HepG2 (cell line): ENCODE measurements around the gene TRERF1. TPM values are rescaled to one million over a fixed set of nuclear protein-coding genes. Genes with fewer than 3 reads are reported as not detected.

Experiments used
- CBX2 ChIP-seq, 2 experiments: fragments of 200-600 bp in 1 of 2; sonication (generic); formaldehyde crosslinking in 1 of 2; IDR thresholded peaks; 2 replicates each; pipeline versions ENCODE4 v1.7.0 to v1.8.1; 2018 to 2022; ENCODE audit warnings: low read depth in 2 of 2, low read length in 1 of 2, mild to moderate bottlenecking in 1 of 2, missing genetic modification reagents in 1 of 2
- CENPT ChIP-seq: sonication (generic); formaldehyde crosslinking; IDR thresholded peaks from 2 replicates; pipeline ENCODE4 v1.8.0; 2022; ENCODE audit warnings: low read depth, mild to moderate bottlenecking, moderate library complexity, missing genetic modification reagents
- FOXJ3 ChIP-seq: sonication (generic); formaldehyde crosslinking; IDR thresholded peaks from 2 replicates; pipeline ENCODE4 v1.4.0; 2020; ENCODE audit warnings: missing genetic modification reagents, mild to moderate bottlenecking, borderline replicate concordance
- GATAD1 ChIP-seq: IDR thresholded peaks from 2 replicates; pipeline ENCODE4 v1.6.1; 2016; ENCODE audit warnings: missing genetic modification reagents, missing compliant biosample characterization
- HDAC1 ChIP-seq: sonication (generic); formaldehyde crosslinking; IDR thresholded peaks from 2 replicates; pipeline ENCODE4 v1.5.1; 2020; ENCODE audit warnings: mild to moderate bottlenecking, missing genetic modification reagents
- KDM6A ChIP-seq: IDR thresholded peaks from 2 replicates; pipeline ENCODE4 v1.6.1; 2016; ENCODE audit warnings: low read depth
- MTA1 ChIP-seq: sonication (generic); formaldehyde crosslinking; IDR thresholded peaks from 2 replicates; pipeline ENCODE4 v1.4.0; 2020; ENCODE audit warnings: missing genetic modification reagents, mild to moderate bottlenecking, borderline replicate concordance
- RCOR2 ChIP-seq: IDR thresholded peaks from 2 replicates; pipeline ENCODE4 v1.6.1; 2016; ENCODE audit warnings: missing biosample characterization, missing genetic modification reagents
- SAP130 ChIP-seq: IDR thresholded peaks from 2 replicates; pipeline ENCODE4 v1.6.1; 2016; ENCODE audit warnings: low read depth
- ZFP62 ChIP-seq: sonication (generic); formaldehyde crosslinking; IDR thresholded peaks from 2 replicates; pipeline ENCODE4 v1.4.0; 2020; ENCODE audit warnings: missing genetic modification reagents
- ZNF431 ChIP-seq: sonication (generic); formaldehyde crosslinking; IDR thresholded peaks from 2 replicates; pipeline ENCODE4 v1.9.0; 2022; ENCODE audit warnings: missing genetic modification reagents, low read depth, mild to moderate bottlenecking, borderline replicate concordance
- ZNF441 ChIP-seq: sonication (generic); formaldehyde crosslinking; IDR thresholded peaks from 2 replicates; pipeline ENCODE4 v1.7.0; 2021; ENCODE audit warnings: missing genetic modification reagents, borderline replicate concordance
- ZNF564 ChIP-seq: sonication (generic); formaldehyde crosslinking; IDR thresholded peaks from 2 replicates; pipeline ENCODE4 v1.8.1; 2023; ENCODE audit warnings: mild to moderate bottlenecking, missing genetic modification reagents
- ZNF83 ChIP-seq: sonication (generic); formaldehyde crosslinking; IDR thresholded peaks from 2 replicates; pipeline ENCODE4 v1.4.0; 2020; ENCODE audit warnings: missing genetic modification reagents, mild to moderate bottlenecking, borderline replicate concordance
- polyA plus RNA-seq, 8 experiments: library from polyadenylated mRNA; depleted of rRNA in 3 of 8; stranded (reverse) in 7 of 8; unstranded in 1 of 8; fragments of >200 nt; fragmentation: Illumina TruSeq in 4 of 8; extraction: Trizol in 4 of 8; gene quantifications; 2 replicates each; pipeline versions ENCODE4 v1.2.1 to v1.2.3, GENCODE V29; 2011 to 2016; ENCODE audit warnings: low read depth in 4 of 8, missing spikeins in 1 of 8, mixed read lengths in 1 of 8; ENCODE audit not compliant: insufficient read depth in 1 of 8
- total RNA-seq, 5 experiments: library from RNA; depleted of rRNA; stranded (reverse); fragments of >200 nt; fragmentation: Illumina TruSeq; extraction: Trizol; gene quantifications; 2 replicates each; pipeline ENCODE4 v1.2.3, GENCODE V29; 2016; ENCODE audit warnings: low read depth in 1 of 5
- TF ChIP-seq, protein P1 (sequence below): sonication (generic); formaldehyde crosslinking; IDR thresholded peaks from 2 replicates; pipeline ENCODE4 v1.5.0; 2020; ENCODE audit warnings: missing genetic modification reagents
- TF ChIP-seq, protein P2 (sequence below): sonication (generic); formaldehyde crosslinking; IDR thresholded peaks from 2 replicates; pipeline ENCODE4 v1.5.0; 2020; ENCODE audit warnings: mild to moderate bottlenecking, low read depth, missing genetic modification reagents, borderline replicate concordance
- TF ChIP-seq, protein P3 (sequence below): sonication (generic); formaldehyde crosslinking; IDR thresholded peaks from 2 replicates; pipeline ENCODE4 v1.5.0; 2020; ENCODE audit warnings: mild to moderate bottlenecking, missing genetic modification reagents
- TF ChIP-seq, protein P4 (sequence below): sonication (generic); formaldehyde crosslinking; IDR thresholded peaks from 2 replicates; pipeline ENCODE4 v1.8.1; 2022; ENCODE audit warnings: mild to moderate bottlenecking, missing genetic modification reagents
- TF ChIP-seq, protein P5 (sequence below), 2 experiments: sonication (generic) in 1 of 2; formaldehyde crosslinking in 1 of 2; IDR thresholded peaks; 2 replicates each; pipeline versions ENCODE4 v1.5.1 to v1.6.1; 2011 to 2020; ENCODE audit warnings: borderline replicate concordance in 1 of 2, low read depth in 1 of 2, low read length in 1 of 2, mild to moderate bottlenecking in 1 of 2, missing genetic modification reagents in 1 of 2, moderate library complexity in 1 of 2

The TRERF1 gene
- total and polyA plus RNA-seq, 2 of the 13 experiments (the other 11 are each of a cell fraction or from before 2014, with no cell fraction given) = 0.02 TPM; not detected in 1

DNA sequence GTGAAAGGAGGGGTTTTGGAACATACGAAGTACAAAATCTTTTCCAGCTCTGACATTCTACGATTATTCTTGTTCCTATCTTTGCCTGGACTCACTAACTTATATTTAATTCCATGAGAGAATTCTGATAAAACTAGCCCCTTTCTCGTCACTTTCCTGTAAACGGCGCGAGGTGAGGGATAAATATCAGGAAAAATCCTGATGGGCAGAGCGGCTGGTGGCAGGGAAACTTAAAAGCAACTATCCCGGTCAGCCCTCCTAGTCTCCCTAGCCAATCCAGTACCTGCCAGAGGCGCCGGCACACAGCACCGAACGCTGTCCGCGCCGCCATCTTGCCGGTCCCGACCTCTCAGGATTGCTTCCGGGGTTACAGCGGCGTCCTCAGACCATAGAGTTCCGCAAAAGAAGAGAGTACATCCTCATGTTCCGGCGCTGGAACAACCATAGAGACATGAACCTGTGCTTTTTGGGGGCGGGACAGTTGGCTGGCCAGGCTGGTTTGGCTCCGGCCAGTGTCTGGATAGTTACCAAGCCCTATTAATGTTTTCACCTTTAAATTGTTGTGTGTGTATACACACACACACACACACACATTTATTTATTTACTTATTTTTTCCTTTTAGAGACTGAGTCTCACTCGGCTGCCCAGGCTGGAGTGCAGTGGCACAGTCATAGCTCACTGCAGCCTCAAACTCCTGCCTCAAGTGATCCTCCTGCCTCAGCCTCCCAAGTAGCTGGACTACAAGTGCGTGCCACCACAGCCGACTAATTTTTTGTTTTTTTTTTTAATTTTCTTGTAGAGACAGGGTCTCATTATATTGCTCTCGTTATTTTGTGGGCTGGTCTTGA lies 234.0 kb downstream of the TRERF1 start, which contains the start of gene MRPS10 (continued):
- TF ChIP-seq CENPT (CRISPR knock-in tag) (no peak), HDAC1 (CRISPR knock-in tag) (peak; percentile 89), RCOR2 (no peak), SAP130 (peak; percentile 99), GATAD1 (peak; percentile 98), ZFP62 (no peak), ZNF83 (no peak), MTA1 (CRISPR knock-in tag) (no peak), ZNF564 (CRISPR knock-in tag) (peak; percentile 77; the same call in 1 of the 2 replicates), FOXJ3 (no peak), ZNF431 (CRISPR knock-in tag) (peak; percentile 32; the same call in 1 of the 2 replicates), KDM6A (CRISPR knock-in tag) (no peak), CBX2 (IDR thresholded peaks at IDR 0.05; ENCODE audit: low read depth, low read length) (no peak), CBX2 (CRISPR knock-in tag; IDR thresholded peaks at IDR 0.05; ENCODE audit: low read depth) (no peak), ZNF441 (CRISPR knock-in tag) (0 out of 2 replicates have a peak, but pooled peaks have one; percentile 18)
- TF ChIP-seq, protein P1, sequence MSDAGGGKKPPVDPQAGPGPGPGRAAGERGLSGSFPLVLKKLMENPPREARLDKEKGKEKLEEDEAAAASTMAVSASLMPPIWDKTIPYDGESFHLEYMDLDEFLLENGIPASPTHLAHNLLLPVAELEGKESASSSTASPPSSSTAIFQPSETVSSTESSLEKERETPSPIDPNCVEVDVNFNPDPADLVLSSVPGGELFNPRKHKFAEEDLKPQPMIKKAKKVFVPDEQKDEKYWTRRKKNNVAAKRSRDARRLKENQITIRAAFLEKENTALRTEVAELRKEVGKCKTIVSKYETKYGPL (CRISPR knock-in tag) = peak; percentile 64; the same call in 1 of the 2 replicates
- TF ChIP-seq, protein P2, sequence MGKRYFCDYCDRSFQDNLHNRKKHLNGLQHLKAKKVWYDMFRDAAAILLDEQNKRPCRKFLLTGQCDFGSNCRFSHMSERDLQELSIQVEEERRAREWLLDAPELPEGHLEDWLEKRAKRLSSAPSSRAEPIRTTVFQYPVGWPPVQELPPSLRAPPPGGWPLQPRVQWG (CRISPR knock-in tag) = no peak
- TF ChIP-seq, protein P3, sequence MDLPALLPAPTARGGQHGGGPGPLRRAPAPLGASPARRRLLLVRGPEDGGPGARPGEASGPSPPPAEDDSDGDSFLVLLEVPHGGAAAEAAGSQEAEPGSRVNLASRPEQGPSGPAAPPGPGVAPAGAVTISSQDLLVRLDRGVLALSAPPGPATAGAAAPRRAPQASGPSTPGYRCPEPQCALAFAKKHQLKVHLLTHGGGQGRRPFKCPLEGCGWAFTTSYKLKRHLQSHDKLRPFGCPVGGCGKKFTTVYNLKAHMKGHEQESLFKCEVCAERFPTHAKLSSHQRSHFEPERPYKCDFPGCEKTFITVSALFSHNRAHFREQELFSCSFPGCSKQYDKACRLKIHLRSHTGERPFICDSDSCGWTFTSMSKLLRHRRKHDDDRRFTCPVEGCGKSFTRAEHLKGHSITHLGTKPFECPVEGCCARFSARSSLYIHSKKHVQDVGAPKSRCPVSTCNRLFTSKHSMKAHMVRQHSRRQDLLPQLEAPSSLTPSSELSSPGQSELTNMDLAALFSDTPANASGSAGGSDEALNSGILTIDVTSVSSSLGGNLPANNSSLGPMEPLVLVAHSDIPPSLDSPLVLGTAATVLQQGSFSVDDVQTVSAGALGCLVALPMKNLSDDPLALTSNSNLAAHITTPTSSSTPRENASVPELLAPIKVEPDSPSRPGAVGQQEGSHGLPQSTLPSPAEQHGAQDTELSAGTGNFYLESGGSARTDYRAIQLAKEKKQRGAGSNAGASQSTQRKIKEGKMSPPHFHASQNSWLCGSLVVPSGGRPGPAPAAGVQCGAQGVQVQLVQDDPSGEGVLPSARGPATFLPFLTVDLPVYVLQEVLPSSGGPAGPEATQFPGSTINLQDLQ (CRISPR knock-in tag) = no peak; the same call in 1 of the 2 replicates
- TF ChIP-seq, protein P4, sequence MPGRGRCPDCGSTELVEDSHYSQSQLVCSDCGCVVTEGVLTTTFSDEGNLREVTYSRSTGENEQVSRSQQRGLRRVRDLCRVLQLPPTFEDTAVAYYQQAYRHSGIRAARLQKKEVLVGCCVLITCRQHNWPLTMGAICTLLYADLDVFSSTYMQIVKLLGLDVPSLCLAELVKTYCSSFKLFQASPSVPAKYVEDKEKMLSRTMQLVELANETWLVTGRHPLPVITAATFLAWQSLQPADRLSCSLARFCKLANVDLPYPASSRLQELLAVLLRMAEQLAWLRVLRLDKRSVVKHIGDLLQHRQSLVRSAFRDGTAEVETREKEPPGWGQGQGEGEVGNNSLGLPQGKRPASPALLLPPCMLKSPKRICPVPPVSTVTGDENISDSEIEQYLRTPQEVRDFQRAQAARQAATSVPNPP = peak; percentile 42; the same call in 1 of the 2 replicates
- TF ChIP-seq, protein P5, sequence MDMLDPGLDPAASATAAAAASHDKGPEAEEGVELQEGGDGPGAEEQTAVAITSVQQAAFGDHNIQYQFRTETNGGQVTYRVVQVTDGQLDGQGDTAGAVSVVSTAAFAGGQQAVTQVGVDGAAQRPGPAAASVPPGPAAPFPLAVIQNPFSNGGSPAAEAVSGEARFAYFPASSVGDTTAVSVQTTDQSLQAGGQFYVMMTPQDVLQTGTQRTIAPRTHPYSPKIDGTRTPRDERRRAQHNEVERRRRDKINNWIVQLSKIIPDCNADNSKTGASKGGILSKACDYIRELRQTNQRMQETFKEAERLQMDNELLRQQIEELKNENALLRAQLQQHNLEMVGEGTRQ (IDR thresholded peaks at IDR 0.05; ENCODE audit: low read depth, low read length) = no peak
- TF ChIP-seq, protein P5 (CRISPR knock-in tag; IDR thresholded peaks at IDR 0.05; ENCODE audit: borderline replicate concordance) = no peak; the same call in 1 of the 2 replicates
